Gastroesophageal sphincter (tissue), 4 donors: ENCODE measurements around the gene PARM1. TPM values are rescaled to one million over a fixed set of nuclear protein-coding genes. Genes with fewer than 3 reads are reported as not detected.

Source experiments
- ATAC-seq: fragments of 150-250 bp; one replicate; pipeline ENCODE4 v1.9.1; 2016; ENCODE audit warnings: mild to moderate bottlenecking, moderate library complexity
- H3K27ac ChIP-seq, 4 donors: fragments of 200-600 bp; sonication (generic) in 3 of 4; 1 replicate in 3 of 4; 2 replicates in 1 of 4; pipeline ENCODE4 v1.5.1; 2016 to 2019
- H3K27me3 ChIP-seq: fragments of 200-600 bp; sonication (generic); one replicate; pipeline ENCODE4 v1.5.1; 2019
- H3K36me3 ChIP-seq, 2 donors: fragments of 200-600 bp; sonication (generic); one replicate each; pipeline ENCODE4 v1.5.1; 2019; ENCODE audit warnings: control low read depth in 1 of 2
- H3K4me1 ChIP-seq, 3 donors: fragments of 200-600 bp; sonication (generic); 1 replicate in 2 of 3; 2 replicates in 1 of 3; pipeline ENCODE4 v1.5.1; 2016 to 2019; ENCODE audit warnings: control low read depth in 2 of 3
- H3K4me3 ChIP-seq, 2 donors: fragments of 200-600 bp; sonication (generic); one replicate each; pipeline ENCODE4 v1.5.1; 2019; ENCODE audit warnings: mild to moderate bottlenecking in 1 of 2, moderate library complexity in 1 of 2
- H3K9me3 ChIP-seq, 3 donors: fragments of 200-600 bp; sonication (generic); one replicate each; pipeline ENCODE4 v1.5.1; 2017 to 2019; ENCODE audit warnings: control low read depth in 2 of 3
- CTCF ChIP-seq, 4 experiments: fragments of 200-600 bp in 2 of 4; fragments of 450-650 bp in 2 of 4; sonication (generic) in 1 of 4; IDR thresholded peaks; one replicate each; pipeline ENCODE4 v1.5.1; 2017 to 2019; ENCODE audit warnings: antibody characterized with exemption in 4 of 4, mild to moderate bottlenecking in 2 of 4, moderate library complexity in 2 of 4
- EP300 ChIP-seq: sonication (generic); formaldehyde crosslinking; IDR thresholded peaks from one replicate; pipeline ENCODE4 v1.6.1; 2017; ENCODE audit warnings: antibody characterized with exemption, mild to moderate bottlenecking
- POLR2A ChIP-seq, 2 donors: fragments of 450-650 bp; IDR thresholded peaks; one replicate each; pipeline ENCODE4 v1.6.1; 2017; ENCODE audit warnings: antibody characterized with exemption in 2 of 2, mild to moderate bottlenecking in 2 of 2, moderate library complexity in 1 of 2
- POLR2AphosphoS5 ChIP-seq: sonication (generic); formaldehyde crosslinking; IDR thresholded peaks from one replicate; pipeline ENCODE4 v1.6.1; 2017; ENCODE audit warnings: antibody characterized with exemption
- WGBS, 2 donors: methylation state at CpG; one replicate each; pipeline ENCODE4 v1.1.5; 2018; ENCODE audit warnings: low coverage in 1 of 2; 5-methylcytosine and 5-hydroxymethylcytosine counted together
- total RNA-seq, 4 donors: library from RNA; depleted of rRNA; stranded (reverse); fragments of >200 nt; gene quantifications; one replicate each; pipeline ENCODE4 v1.1.0, GENCODE V29; 2016

The PARM1 gene
- total RNA-seq, 4 donors from 2014 or later: 17.7 to 24.1 (median 21.4) TPM

GRCh38 chr4:74950882-74951281 lies 18.0 kb downstream of the PARM1 start:
- Histone ChIP-seq H3K27ac (no peak overlapping the region), H3K9me3 (no peaks in the 10 kb centered on the region), H3K36me3 (no peaks in the 10 kb centered on the region), H3K4me1 (no peaks in the 10 kb centered on the region), H3K27me3 (no peaks in the 10 kb centered on the region), H3K4me3 (no peak overlapping the region)
- 62 to 66% methylated on average over 4 to 5 of the region's 5 CpGs for WGBS, 2 donors
- TF ChIP-seq POLR2A (IDR thresholded peaks at IDR 0.05) (no peak), EP300 (no peak), POLR2AphosphoS5 (no peak), CTCF (IDR thresholded peaks at IDR 0.05) (no peak)
- ATAC-seq: no peak

- 73 to 100% methylated on average over 3 to 4 of the region's 4 CpGs for WGBS, 2 donors
Measured at GRCh38 chr4:74953647-74954046, 20.7 kb downstream of the PARM1 start.

GRCh38 chr4:74958881-74959280 lies 26.0 kb downstream of the PARM1 start:
- TF ChIP-seq CTCF (IDR thresholded peaks at IDR 0.05): no peak
- TF ChIP-seq POLR2A (IDR thresholded peaks at IDR 0.05): no peak
- TF ChIP-seq EP300: no peak
- no peak for TF ChIP-seq POLR2AphosphoS5
- H3K27me3 ChIP-seq: no peaks in the 10 kb centered on the region
- H3K36me3 ChIP-seq: no peaks in the 10 kb centered on the region
- H3K4me3 ChIP-seq: no peak overlapping the region
- peaks cover 0 to 11% (median 0%) of the 10 kb centered on the region in 3 donors for H3K9me3 ChIP-seq
- WGBS, 2 donors: 87 to 88% methylated on average over 2 of the region's 2 CpGs
- H3K27ac ChIP-seq: no peak overlapping the region
- ATAC-seq: no peak
- H3K4me1 ChIP-seq: no peaks in the 10 kb centered on the region

More at GRCh38 chr4:74953647-74954046, 20.7 kb downstream of the PARM1 start:
- H3K4me3 ChIP-seq: no peak overlapping the region
- no peaks in the 10 kb centered on the region for H3K9me3 ChIP-seq
- no peak for ATAC-seq
- no peaks in the 10 kb centered on the region for H3K4me1 ChIP-seq
- H3K27ac ChIP-seq: no peak overlapping the region
- H3K27me3 ChIP-seq: no peaks in the 10 kb centered on the region
- H3K36me3 ChIP-seq: no peaks in the 10 kb centered on the region
- TF ChIP-seq EP300 (no peak), CTCF (IDR thresholded peaks at IDR 0.05) (no peak), POLR2A (IDR thresholded peaks at IDR 0.05) (no peak), POLR2AphosphoS5 (no peak)

- Histone ChIP-seq H3K27me3 (no peaks in the 10 kb centered on the region), H3K27ac (no peak overlapping the region), H3K4me3 (no peak overlapping the region), H3K36me3 (no peaks in the 10 kb centered on the region), H3K4me1 (no peaks in the 10 kb centered on the region), H3K9me3 (peaks cover 0 to 11% (median 0%) of the 10 kb centered on the region in 3 donors)
- ATAC-seq: no peak
- TF ChIP-seq POLR2AphosphoS5: no peak
- WGBS, 2 donors: 89 to 94% methylated on average over 2 of the region's 2 CpGs
Measured at GRCh38 chr4:74961230-74961629, 28.3 kb downstream of the PARM1 start.

GRCh38 chr4:74962584-74962983 lies 29.7 kb downstream of the PARM1 start:
- Histone ChIP-seq H3K27me3 (no peaks in the 10 kb centered on the region), H3K36me3 (no peaks in the 10 kb centered on the region), H3K27ac (no peak overlapping the region), H3K4me3 (no peak overlapping the region), H3K4me1 (peaks cover 0 to 6% (median 0%) of the 10 kb centered on the region in 3 donors), H3K9me3 (peaks cover 0 to 11% (median 0%) of the 10 kb centered on the region in 3 donors)
- no peak for ATAC-seq
- TF ChIP-seq EP300: no peak
- no peak for TF ChIP-seq POLR2AphosphoS5
- TF ChIP-seq CTCF (IDR thresholded peaks at IDR 0.05): no peak
- TF ChIP-seq POLR2A (IDR thresholded peaks at IDR 0.05): no peak
